ENCODE results near the gene FRMD5. TPM values are rescaled to one million over a fixed set of nuclear protein-coding genes. Genes with fewer than 3 reads are reported as not detected.
"Not testable (repeated sequence)": the region's sequence is repeated elsewhere in the genome, so short reads cannot be mapped to it uniquely, and the experiment has no call there.

The FRMD5 gene
- total and polyA plus RNA-seq, 2 experiments from 2014 or later, result 0.51 to 3.8 TPM

DNA sequence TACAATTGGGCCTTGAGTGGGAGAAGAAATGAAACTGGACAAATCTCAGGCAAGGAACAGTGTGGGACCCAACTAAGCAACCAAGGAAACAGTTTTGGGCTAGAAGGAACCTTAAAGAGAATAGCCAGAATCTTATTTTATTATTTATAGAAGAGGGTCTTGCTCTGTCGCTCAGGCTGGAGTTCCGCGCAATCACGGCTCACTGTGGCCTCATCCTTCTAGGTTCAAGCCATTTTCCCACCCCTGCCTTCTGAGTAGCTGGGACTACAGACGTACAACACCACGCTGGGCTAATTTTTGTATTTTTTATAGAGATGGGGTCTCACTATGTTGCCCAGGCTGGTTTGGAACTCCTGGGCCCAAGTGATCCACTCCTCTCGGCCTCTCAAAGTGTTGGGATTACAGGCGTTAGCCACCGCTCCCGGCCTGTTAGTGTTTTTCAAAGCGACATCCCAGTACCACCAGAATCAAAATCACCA, 369.0 kb downstream of the FRMD5 start:
- Histone ChIP-seq H3K27ac (peak overlapping the region; percentile 67), H3K9me2 (replicated peaks; ENCODE audit: insufficient read depth) (no peaks in the 10 kb centered on the region), H4K20me1 (ENCODE audit: insufficient read depth, poor library complexity, severe bottlenecking) (no peaks in the 10 kb centered on the region), H3K27me3 (no peaks in the 10 kb centered on the region), H3K9me3 (ENCODE audit: low read depth) (no peaks in the 10 kb centered on the region), H3K4me1 (ENCODE audit: insufficient read depth) (peaks cover 27% of the 10 kb centered on the region), H3K79me2 (peaks cover 42% of the 10 kb centered on the region), H3K4me3 (peak overlapping the region; percentile 44), H3K36me3 (replicated peaks; ENCODE audit: insufficient read depth, low read depth) (no peaks in the 10 kb centered on the region), H2AFZ (peak overlapping the region; percentile 99), H3K4me2 (peak overlapping the region; percentile 92)
- WGBS (ENCODE audit: low lambda C conversion rate, missing lambda C conversion rate), result 96% methylated on average over 11 of the region's 11 CpGs
- DNase-seq (ENCODE audit: low spot score), result no peak
- TF ChIP-seq EZH2phosphoT487 (IDR thresholded peaks at IDR 0.05; ENCODE audit: low read depth, severe bottlenecking, unreplicated experiment) (no peak), EZH2 (IDR thresholded peaks at IDR 0.05; ENCODE audit: borderline replicate concordance) (no peak)
- TF ChIP-seq, protein P1, sequence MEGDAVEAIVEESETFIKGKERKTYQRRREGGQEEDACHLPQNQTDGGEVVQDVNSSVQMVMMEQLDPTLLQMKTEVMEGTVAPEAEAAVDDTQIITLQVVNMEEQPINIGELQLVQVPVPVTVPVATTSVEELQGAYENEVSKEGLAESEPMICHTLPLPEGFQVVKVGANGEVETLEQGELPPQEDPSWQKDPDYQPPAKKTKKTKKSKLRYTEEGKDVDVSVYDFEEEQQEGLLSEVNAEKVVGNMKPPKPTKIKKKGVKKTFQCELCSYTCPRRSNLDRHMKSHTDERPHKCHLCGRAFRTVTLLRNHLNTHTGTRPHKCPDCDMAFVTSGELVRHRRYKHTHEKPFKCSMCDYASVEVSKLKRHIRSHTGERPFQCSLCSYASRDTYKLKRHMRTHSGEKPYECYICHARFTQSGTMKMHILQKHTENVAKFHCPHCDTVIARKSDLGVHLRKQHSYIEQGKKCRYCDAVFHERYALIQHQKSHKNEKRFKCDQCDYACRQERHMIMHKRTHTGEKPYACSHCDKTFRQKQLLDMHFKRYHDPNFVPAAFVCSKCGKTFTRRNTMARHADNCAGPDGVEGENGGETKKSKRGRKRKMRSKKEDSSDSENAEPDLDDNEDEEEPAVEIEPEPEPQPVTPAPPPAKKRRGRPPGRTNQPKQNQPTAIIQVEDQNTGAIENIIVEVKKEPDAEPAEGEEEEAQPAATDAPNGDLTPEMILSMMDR (IDR thresholded peaks at IDR 0.05; ENCODE audit: poor library complexity), result no peak

DNA sequence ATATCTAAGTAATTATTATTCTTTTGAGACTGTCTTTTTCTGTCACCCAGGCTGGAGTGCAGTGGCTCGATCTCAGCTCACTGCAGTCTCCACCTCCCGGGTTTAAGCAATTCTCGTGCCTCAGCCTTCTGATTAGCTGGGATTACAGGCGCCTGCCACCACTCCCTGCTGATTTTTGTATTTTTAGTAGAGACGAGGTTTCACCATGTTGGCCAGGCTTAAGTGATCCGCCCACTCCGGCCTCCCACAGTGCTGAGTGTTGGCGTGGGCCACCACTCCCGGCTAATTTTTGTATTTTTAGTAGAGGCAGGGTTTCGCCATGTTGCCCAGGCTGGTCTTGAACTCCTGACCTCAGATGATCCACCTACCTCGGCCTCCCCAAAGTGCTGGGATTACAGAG, 369.8 kb downstream of the FRMD5 start:
- 95% methylated on average over 11 of the region's 11 CpGs for WGBS (ENCODE audit: low lambda C conversion rate, missing lambda C conversion rate)
- H3K27me3 ChIP-seq; DNase-seq (ENCODE audit: low spot score); H3K9me3 ChIP-seq (ENCODE audit: low read depth); H4K20me1 ChIP-seq (ENCODE audit: insufficient read depth, poor library complexity, severe bottlenecking); H2AFZ ChIP-seq; H3K9me2 ChIP-seq (replicated peaks; ENCODE audit: insufficient read depth); H3K27ac ChIP-seq; H3K4me3 ChIP-seq; H3K4me2 ChIP-seq; H3K36me3 ChIP-seq (replicated peaks; ENCODE audit: insufficient read depth, low read depth): not testable (repeated sequence)
- Histone ChIP-seq H3K79me2 (peaks cover 50% of the 10 kb centered on the region), H3K4me1 (ENCODE audit: insufficient read depth) (peaks cover 27% of the 10 kb centered on the region)

DNA sequence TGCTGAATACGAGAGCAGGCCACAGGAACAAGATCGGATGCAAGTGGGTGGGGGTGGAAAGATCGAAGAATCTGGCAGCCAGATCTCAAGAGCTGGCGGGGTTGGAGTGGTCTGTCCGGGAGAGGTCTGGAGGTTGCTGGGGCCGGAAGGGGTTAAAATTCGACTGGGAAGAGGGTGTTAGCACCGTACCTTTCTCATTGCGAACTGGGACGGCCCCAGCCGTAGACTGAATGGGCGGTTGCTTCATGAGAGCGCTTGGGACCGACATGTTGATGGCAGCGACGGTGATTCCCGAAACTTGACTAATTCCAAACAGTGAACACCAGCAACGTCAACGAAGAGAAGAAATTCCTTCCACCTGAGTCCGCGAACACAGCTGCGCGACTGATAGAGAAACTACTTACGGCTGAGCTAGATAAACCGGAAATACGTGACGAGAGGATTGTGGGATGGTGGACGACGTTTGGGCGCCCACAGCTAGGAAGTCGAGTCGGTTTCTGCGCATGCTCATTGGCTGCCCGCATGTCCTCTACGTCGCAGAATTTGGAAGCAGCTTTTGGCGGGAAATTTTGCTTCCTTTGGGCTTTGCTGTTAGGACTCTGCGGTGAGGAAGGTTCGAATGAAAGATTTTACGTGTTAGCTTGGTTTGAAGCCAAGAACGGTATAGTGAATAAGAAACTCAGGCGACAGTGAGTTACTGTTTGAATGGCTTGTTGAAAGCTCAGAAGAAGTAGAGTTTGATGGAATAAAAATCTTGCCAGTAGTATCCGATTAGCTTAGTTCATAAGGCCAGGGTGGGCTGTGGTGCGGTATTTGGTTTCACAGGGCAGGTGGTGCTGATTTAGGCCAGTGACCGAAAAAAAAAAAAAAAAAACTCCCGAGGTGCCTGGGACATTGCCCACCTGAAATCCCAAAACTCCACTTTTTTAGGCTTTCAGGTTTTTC, 370.5 kb downstream of the FRMD5 start, which contains the start of gene MFAP1:
MFAP1 (minus strand) TSS at position 389 of the 945 bp plus-strand sequence; CDS start at position 268, 121 bp downstream.
- Histone ChIP-seq H3K4me1 (ENCODE audit: insufficient read depth) (peaks cover 27% of the 10 kb centered on the region), H4K20me1 (ENCODE audit: insufficient read depth, poor library complexity, severe bottlenecking) (no peaks in the 10 kb centered on the region), H3K79me2 (peaks cover 57% of the 10 kb centered on the region), H3K9me2 (replicated peaks; ENCODE audit: insufficient read depth) (no peaks in the 10 kb centered on the region), H2AFZ (peak within 1 kb of the TSS; percentile 75), H3K27me3 (no peaks in the 10 kb centered on the region), H3K4me3 (peak within 1 kb of the TSS; percentile 85), H3K27ac (peak within 1 kb of the TSS; percentile 95), H3K9me3 (ENCODE audit: low read depth) (no peaks in the 10 kb centered on the region), H3K36me3 (replicated peaks; ENCODE audit: insufficient read depth, low read depth) (no peaks in the 10 kb centered on the region), H3K4me2 (peak within 1 kb of the TSS; percentile 90)
- TF ChIP-seq EZH2phosphoT487 (IDR thresholded peaks at IDR 0.05; ENCODE audit: low read depth, severe bottlenecking, unreplicated experiment), result no peak
- peak; percentile 97 for DNase-seq (ENCODE audit: low spot score)
- 12% methylated on average over 46 of the region's 46 CpGs for WGBS (ENCODE audit: low lambda C conversion rate, missing lambda C conversion rate)

DNA sequence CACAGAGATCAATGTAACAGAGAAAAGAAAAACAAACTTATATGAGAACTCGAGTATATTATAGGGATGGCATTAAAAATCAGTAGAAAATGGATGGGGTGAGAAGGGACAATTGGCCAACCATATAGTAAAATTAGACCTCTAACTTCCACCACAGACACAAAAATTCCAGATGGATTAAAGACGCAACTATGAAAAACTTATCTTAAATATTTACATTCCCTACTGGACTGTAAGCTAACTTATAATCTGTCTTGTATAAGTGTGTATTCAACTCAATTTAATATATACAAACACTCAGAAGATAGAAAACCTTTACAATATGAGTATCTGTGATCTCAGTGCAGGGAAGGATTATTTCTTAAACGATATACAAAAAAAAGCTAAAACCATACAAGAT, 373.6 kb downstream of the FRMD5 start:
- H3K79me2 ChIP-seq, result peaks cover 73% of the 10 kb centered on the region
- no peak overlapping the region for H3K4me3 ChIP-seq
- H3K4me2 ChIP-seq, result peak overlapping the region; percentile 30
- no peaks in the 10 kb centered on the region for H3K9me3 ChIP-seq (ENCODE audit: low read depth)
- peaks cover 5% of the 10 kb centered on the region for H4K20me1 ChIP-seq (ENCODE audit: insufficient read depth, poor library complexity, severe bottlenecking)
- WGBS (ENCODE audit: low lambda C conversion rate, missing lambda C conversion rate), result 70% methylated on average over 3 of the region's 3 CpGs
- H3K36me3 ChIP-seq (replicated peaks; ENCODE audit: insufficient read depth, low read depth), result no peaks in the 10 kb centered on the region
- H3K9me2 ChIP-seq (replicated peaks; ENCODE audit: insufficient read depth), result no peaks in the 10 kb centered on the region
- DNase-seq (ENCODE audit: low spot score), result no peak
- H3K27ac ChIP-seq, result no peak overlapping the region
- H3K4me1 ChIP-seq (ENCODE audit: insufficient read depth), result peaks cover 19% of the 10 kb centered on the region
- no peak overlapping the region for H2AFZ ChIP-seq
- H3K27me3 ChIP-seq, result no peaks in the 10 kb centered on the region
- TF ChIP-seq, protein P1 (IDR thresholded peaks at IDR 0.05; ENCODE audit: poor library complexity), result no peak
- TF ChIP-seq EZH2phosphoT487 (IDR thresholded peaks at IDR 0.05; ENCODE audit: low read depth, severe bottlenecking, unreplicated experiment), result no peak
- no peak for TF ChIP-seq EZH2 (IDR thresholded peaks at IDR 0.05; ENCODE audit: borderline replicate concordance)

Small RNA genes lying within 50 kb of the gene (small RNA-seq; reads per million reads assigned to genes)
- not detected for gene RF00019

Other genes with a start within 250 kb of the FRMD5 start
- 115 and 128 TPM in 2 replicates for gene GOLM2, start 93.4 kb upstream of the FRMD5 start, total RNA-seq
- gene GOLM2, start 93.4 kb upstream of the FRMD5 start, polyA plus RNA-seq, result 58.6 and 75.7 TPM in 2 replicates
- 48.5 and 52.0 TPM in 2 replicates for gene CTDSPL2, start 232.4 kb upstream of the FRMD5 start, total RNA-seq
- gene CTDSPL2, start 232.4 kb upstream of the FRMD5 start, polyA plus RNA-seq, result 9.6 and 13.3 TPM in 2 replicates